Small intestine (tissue), 7 donors: Measurements from ENCODE around the gene CDS1. TPM values are rescaled to one million over a fixed set of nuclear protein-coding genes. Genes with fewer than 3 reads are reported as not detected.
"Not testable (repeated sequence)": the region's sequence is repeated elsewhere in the genome, so short reads cannot be mapped to it uniquely, and the experiment has no call there.

Source experiments
- DNase-seq, 2 donors: peaks; one replicate each; pipeline versions ENCODE4 v3.0.0 to v3.0.0-alpha.2; 2013
- FAIRE-seq: peaks from 2 replicates; lab custom pipeline; 2012; peaks lifted over from hg19 to GRCh38; lab: Jason Lieb, UNC
- H3K27ac ChIP-seq, 3 donors: one replicate each; pipeline ENCODE4 v1.5.1; 2013; ENCODE audit warnings: low read length in 2 of 3, mild to moderate bottlenecking in 2 of 3, control low read depth in 1 of 3, inconsistent platforms in 1 of 3, low read depth in 1 of 3, moderate library complexity in 1 of 3
- H3K27me3 ChIP-seq, 3 donors: one replicate each; pipeline ENCODE4 v1.6.1; 2013; ENCODE audit warnings: low read length in 3 of 3, inconsistent platforms in 1 of 3; ENCODE audit not compliant: control insufficient read depth in 3 of 3, insufficient read depth in 3 of 3
- H3K36me3 ChIP-seq, 3 donors: one replicate each; pipeline ENCODE4 v1.6.1; 2013; ENCODE audit warnings: low read length in 3 of 3, inconsistent platforms in 1 of 3, low read depth in 1 of 3, mild to moderate bottlenecking in 1 of 3, moderate library complexity in 1 of 3; ENCODE audit not compliant: control insufficient read depth in 3 of 3, insufficient read depth in 2 of 3
- H3K4me1 ChIP-seq, 3 donors: one replicate each; pipeline ENCODE4 v1.6.1; 2013; ENCODE audit warnings: low read length in 2 of 3, inconsistent platforms in 1 of 3, low read depth in 1 of 3, mild to moderate bottlenecking in 1 of 3, moderate library complexity in 1 of 3; ENCODE audit not compliant: control insufficient read depth in 3 of 3, insufficient read depth in 2 of 3
- H3K4me3 ChIP-seq, 3 donors: one replicate each; pipeline ENCODE4 v1.5.1; 2013; ENCODE audit warnings: low read length in 3 of 3, control low read depth in 1 of 3, inconsistent platforms in 1 of 3, low read depth in 1 of 3, mild to moderate bottlenecking in 1 of 3, moderate library complexity in 1 of 3
- H3K9me3 ChIP-seq, 2 donors: one replicate each; pipeline ENCODE4 v1.6.1; 2013; ENCODE audit warnings: low read depth in 1 of 2, low read length in 1 of 2; ENCODE audit not compliant: control insufficient read depth in 2 of 2, insufficient read depth in 1 of 2
- WGBS, 3 donors: extraction: QIAGEN DNeasy Blood & Tissue Kit; methylation state at CpG; one replicate each; pipeline ENCODE4 v1.1.7; 2013; 5-methylcytosine and 5-hydroxymethylcytosine counted together
- polyA plus RNA-seq, 4 donors: library from polyadenylated mRNA; stranded (reverse) in 3 of 4; unstranded in 1 of 4; fragments of 200-250 nt in 3 of 4; fragments of 120-200 nt in 1 of 4; gene quantifications; one replicate each; pipeline versions ENCODE4 v1.2.1 to v1.2.3, GENCODE V29; 2013
- donor health status: healthy with polysubstance abuse.
- donor health status: control.
- donor health status: control.
- donor health status: Bipolar disorder and iron deficiency.
- donor health status: healthy.

Gene CDS1
- polyA plus RNA-seq, 4 donors: 19.2 to 65.4 (median 27.0) TPM

DNA sequence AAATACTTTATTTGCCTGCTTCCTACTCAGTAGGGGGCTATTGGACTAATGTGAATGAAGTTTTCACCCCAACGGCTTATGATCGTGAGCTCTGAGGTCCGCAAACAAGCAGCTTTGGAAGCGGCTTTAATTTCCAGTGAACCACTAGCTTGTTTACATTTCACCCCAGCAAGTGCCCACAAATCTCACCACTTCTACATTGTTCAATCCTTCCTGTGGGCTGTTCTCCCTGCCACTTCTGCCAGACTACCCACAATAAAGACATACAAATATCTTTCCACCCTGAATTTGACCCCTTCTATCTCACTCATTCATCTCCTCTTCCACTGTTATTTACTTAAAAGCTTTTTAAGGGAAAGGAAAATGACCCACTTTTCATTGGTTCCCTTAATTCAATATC is 98.0 kb downstream of the CDS1 start:
- H3K36me3 ChIP-seq: peaks cover 2 to 56% (median 5%) of the 10 kb centered on the region in 3 donors

DNA sequence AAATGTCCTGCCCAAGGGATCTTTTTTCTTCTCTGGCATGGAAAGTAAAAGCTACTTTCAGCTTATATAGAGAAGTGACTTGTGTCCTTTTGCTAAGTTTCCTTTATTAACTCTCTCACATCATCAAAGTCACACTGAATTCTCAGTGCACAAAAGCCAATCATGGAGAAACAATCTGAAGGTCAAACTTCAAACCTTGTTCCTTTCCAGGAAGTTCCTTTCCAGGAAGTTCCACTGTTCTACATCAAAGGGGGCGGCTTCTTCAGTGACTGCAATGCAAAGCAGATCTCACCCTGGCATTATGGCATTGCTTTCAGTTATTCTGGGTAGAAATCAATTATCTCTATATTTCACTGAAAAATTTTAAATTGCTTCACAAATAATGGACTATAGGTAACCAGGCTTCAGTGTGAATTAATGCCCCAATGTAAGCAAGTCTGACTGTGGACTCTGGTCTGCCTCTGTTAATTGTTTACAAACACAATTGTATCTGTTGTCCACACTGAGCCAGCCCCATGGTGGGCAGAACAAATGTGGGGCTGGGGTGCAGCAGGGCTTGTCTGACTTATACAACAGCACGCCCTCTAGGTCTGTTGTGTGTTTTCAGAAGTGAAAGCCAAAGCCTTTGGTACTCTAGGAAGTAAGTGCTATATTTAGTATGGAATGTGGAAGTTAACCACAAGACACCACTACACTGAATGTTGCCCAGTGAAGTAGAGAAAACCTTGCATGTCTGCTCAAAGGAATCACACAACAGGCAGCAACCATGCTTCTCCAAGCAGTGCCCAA is 98.8 kb downstream of the CDS1 start:
- peaks cover 0 to 35% (median 9%) of the 10 kb centered on the region in 3 donors for H3K4me1 ChIP-seq
- DNase-seq (peak; percentile 86 to 88), FAIRE-seq (no peak)
- no peaks in the 10 kb centered on the region for H3K9me3 ChIP-seq
- peaks cover 2 to 60% (median 5%) of the 10 kb centered on the region in 3 donors for H3K36me3 ChIP-seq
- H3K27ac ChIP-seq: peak overlapping the region; percentile 37 to 81 (median 75)
- no peaks in the 10 kb centered on the region for H3K27me3 ChIP-seq
- 20 to 47% (median 40%) methylated on average over 2 of the region's 2 CpGs for WGBS, 3 donors
- no peak overlapping the region for H3K4me3 ChIP-seq

More for the DNA sequence above, 98.0 kb downstream of the CDS1 start:
- no peak for FAIRE-seq
- Histone ChIP-seq H3K27me3 (no peaks in the 10 kb centered on the region), H3K4me3 (no peak overlapping the region), H3K4me1 (peaks cover 0 to 35% (median 9%) of the 10 kb centered on the region in 3 donors), H3K27ac (peak overlapping the region in 1 of 3 donors; percentile 81), H3K9me3 (no peaks in the 10 kb centered on the region)
- DNase-seq: no peak
- 85 to 90% (median 89%) methylated on average over 4 of the region's 4 CpGs for WGBS, 3 donors

- Histone ChIP-seq H3K27ac (peak overlapping the region in 1 of 3 donors; percentile 81), H3K4me1 (peaks cover 0 to 35% (median 9%) of the 10 kb centered on the region in 3 donors), H3K36me3 (peaks cover 2 to 58% (median 3%) of the 10 kb centered on the region in 3 donors)
- H3K27me3 ChIP-seq, H3K9me3 ChIP-seq, H3K4me3 ChIP-seq, FAIRE-seq, DNase-seq: not testable (repeated sequence)
- WGBS, 3 donors: 58 to 72% (median 64%) methylated on average over 4 of the region's 4 CpGs
These were observed 99.7 kb downstream of the CDS1 start for GRCh38 chr4:84682661-84683060.

DNA sequence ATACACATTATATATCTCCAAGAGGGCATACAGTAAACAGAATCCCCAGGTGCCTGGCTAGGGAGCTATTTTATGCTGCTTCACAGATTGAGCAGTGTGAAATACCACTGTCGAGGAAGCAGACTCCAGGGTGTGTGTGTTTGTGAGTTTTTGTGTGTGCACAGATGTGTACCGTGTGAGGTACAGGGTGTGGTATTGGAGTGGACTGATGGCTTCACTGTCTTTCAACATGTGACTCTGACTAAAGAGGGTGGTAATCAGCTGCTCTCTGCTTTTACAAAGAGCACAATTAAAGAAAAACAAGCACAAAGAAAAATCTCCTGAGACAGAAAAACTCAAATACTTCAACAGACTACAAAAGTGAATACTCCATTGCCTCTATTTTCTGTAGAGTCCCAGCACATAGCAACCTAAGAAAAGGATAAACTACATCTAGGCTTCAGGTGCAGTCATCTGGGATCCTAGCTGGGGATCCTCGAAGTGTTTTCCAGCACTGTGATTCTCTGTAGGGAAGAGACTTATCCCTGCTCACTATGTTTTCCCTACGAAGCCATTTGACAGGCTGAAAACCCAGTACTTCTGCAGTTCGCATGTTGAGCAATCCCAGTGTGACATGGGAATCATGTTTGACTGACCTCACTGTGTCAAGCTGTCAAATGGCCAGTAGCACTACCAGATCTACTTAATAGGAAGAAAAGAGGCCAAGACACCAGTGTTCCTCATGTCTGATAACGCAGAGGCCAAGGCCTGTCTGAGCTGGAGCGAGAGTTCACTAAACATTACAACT is 100.3 kb downstream of the CDS1 start:
- DNase-seq (peak in 1 of 2 donors; percentile 37), FAIRE-seq (no peak)
- H3K9me3 ChIP-seq: no peaks in the 10 kb centered on the region
- 75 to 79% (median 77%) methylated on average over 7 of the region's 7 CpGs for WGBS, 3 donors
- peaks cover 0 to 35% (median 9%) of the 10 kb centered on the region in 3 donors for H3K4me1 ChIP-seq
- no peaks in the 10 kb centered on the region for H3K27me3 ChIP-seq
- H3K36me3 ChIP-seq: peaks cover 2 to 59% (median 3%) of the 10 kb centered on the region in 3 donors
- no peak overlapping the region for H3K4me3 ChIP-seq
- H3K27ac ChIP-seq: peak overlapping the region in 1 of 3 donors; percentile 81

DNA sequence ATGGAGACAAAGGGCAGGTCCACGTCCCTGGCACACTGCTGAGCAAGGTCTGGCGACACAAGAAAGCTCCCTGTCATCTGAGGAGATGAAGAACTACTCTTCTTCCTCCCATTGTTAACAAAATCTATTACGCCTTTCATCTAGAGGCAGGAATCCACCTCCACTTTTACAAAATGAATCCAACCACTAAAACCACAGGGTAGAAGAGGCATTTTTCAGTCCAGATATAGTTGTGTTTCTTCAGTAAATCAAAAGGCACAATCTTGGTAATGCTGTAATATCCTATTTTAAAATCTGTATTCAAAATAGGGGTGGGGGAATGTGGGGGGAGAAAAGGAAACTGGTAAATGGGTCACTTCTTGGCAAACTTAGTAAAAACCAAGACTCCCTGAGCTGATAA is 101.4 kb downstream of the CDS1 start:
- 78 to 90% (median 85%) methylated on average over 3 of the region's 3 CpGs for WGBS, 3 donors
- no peaks in the 10 kb centered on the region for H3K27me3 ChIP-seq
- peak overlapping the region in 1 of 3 donors; percentile 81 for H3K27ac ChIP-seq
- peaks cover 0 to 35% (median 9%) of the 10 kb centered on the region in 3 donors for H3K4me1 ChIP-seq
- DNase-seq: no peak
- FAIRE-seq: no peak
- H3K36me3 ChIP-seq: peaks cover 0 to 51% (median 2%) of the 10 kb centered on the region in 3 donors
- H3K9me3 ChIP-seq: no peaks in the 10 kb centered on the region
- no peak overlapping the region for H3K4me3 ChIP-seq

DNA sequence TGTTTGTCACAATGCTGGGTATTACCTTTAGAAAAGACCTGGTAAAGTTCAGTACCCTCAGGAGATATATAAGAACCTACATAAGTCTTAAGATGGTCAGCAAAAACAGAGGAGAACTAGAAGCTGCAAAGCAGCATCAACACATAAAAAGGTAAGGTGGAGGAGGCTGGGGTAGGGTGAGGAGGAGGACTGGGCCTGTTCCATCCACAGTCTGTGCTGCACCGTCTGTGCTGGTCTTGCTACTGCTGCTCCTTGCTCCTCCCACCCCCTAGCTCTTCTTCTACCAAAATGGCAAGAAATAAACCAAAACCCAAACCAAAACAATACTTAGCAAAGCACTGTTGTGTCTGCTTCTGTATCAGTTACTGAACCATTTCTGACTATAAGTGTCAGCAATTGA is 102.2 kb downstream of the CDS1 start:
- Histone ChIP-seq H3K27ac (no peak overlapping the region), H3K27me3 (no peaks in the 10 kb centered on the region), H3K4me3 (no peak overlapping the region), H3K9me3 (no peaks in the 10 kb centered on the region), H3K36me3 (peaks cover 0 to 45% (median 2%) of the 10 kb centered on the region in 3 donors), H3K4me1 (peaks cover 0 to 35% (median 9%) of the 10 kb centered on the region in 3 donors)
- DNase-seq (no peak), FAIRE-seq (no peak)
- 79 to 100% (median 83%) methylated on average over 1 of the region's 1 CpG for WGBS, 3 donors

DNA sequence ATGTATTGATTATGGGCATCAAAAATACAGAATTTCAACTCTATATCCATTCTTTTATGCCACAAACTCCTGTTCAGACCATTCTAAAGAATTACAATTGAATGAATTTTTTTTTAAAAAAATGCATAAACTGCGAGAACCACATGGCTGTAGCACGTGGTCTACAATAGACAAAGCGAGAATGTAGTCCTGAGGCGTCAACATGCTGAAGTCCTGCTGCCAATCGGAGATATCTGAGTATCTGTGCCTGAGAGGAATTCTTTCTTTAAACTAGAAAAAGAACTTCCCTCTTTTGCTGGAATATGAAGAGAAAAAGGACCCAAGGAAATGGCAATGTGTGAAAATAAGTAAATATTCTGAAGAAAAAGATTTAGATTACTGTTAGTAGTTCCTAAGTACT is 105.7 kb downstream of the CDS1 start:
- DNase-seq: no peak
- Histone ChIP-seq H3K27me3 (no peaks in the 10 kb centered on the region), H3K4me3 (no peak overlapping the region), H3K4me1 (peaks cover 0 to 7% (median 0%) of the 10 kb centered on the region in 3 donors), H3K9me3 (no peaks in the 10 kb centered on the region), H3K27ac (no peak overlapping the region), H3K36me3 (peaks cover 0 to 43% (median 0%) of the 10 kb centered on the region in 3 donors)
- no peak for FAIRE-seq
- 95 to 96% (median 95%) methylated on average over 5 of the region's 5 CpGs for WGBS, 3 donors

- Histone ChIP-seq H3K4me1 (peaks cover 0 to 2% (median 0%) of the 10 kb centered on the region in 3 donors), H3K36me3 (peaks cover 0 to 39% (median 0%) of the 10 kb centered on the region in 3 donors), H3K27me3 (no peaks in the 10 kb centered on the region), H3K27ac (no peak overlapping the region), H3K9me3 (no peaks in the 10 kb centered on the region), H3K4me3 (no peak overlapping the region)
- no peak for DNase-seq
- no peak for FAIRE-seq
These were observed 106.3 kb downstream of the CDS1 start for GRCh38 chr4:84689197-84689596.
